ENCODE measurements around the gene AADACL3. TPM values are rescaled to one million over a fixed set of nuclear protein-coding genes. Genes with fewer than 3 reads are reported as not detected.

AADACL3 gene
- total RNA-seq, 4 donors from 2014 or later = 0.31 TPM; not detected in 3

- no peak for TF ChIP-seq CTCF (IDR thresholded peaks at IDR 0.05)
- ATAC-seq (ENCODE audit: low FRiP score) (no peak), DNase-seq (ENCODE audit: low spot score) (no peak)
These were observed 47.6 kb downstream of the AADACL3 start for GRCh38 chr1:12763479-12763878.

GRCh38 chr1:12764016-12764415 lies 48.1 kb downstream of the AADACL3 start:
- DNase-seq (ENCODE audit: low spot score) = no peak
- ATAC-seq (ENCODE audit: low FRiP score) = no peak
- no peak for TF ChIP-seq CTCF (IDR thresholded peaks at IDR 0.05)

- ATAC-seq (ENCODE audit: low FRiP score) = no peak
- no peak for TF ChIP-seq CTCF (IDR thresholded peaks at IDR 0.05)
- DNase-seq (ENCODE audit: low spot score) = no peak
These were observed 53.1 kb downstream of the AADACL3 start for GRCh38 chr1:12769031-12769430.

- DNase-seq (ENCODE audit: low spot score) = no peak
- no peak for TF ChIP-seq CTCF (IDR thresholded peaks at IDR 0.05)
- no peak for ATAC-seq (ENCODE audit: low FRiP score)
These were observed 54.1 kb downstream of the AADACL3 start for GRCh38 chr1:12769976-12770505.

- DNase-seq (ENCODE audit: low spot score) = no peak
- no peak for ATAC-seq (ENCODE audit: low FRiP score)
- TF ChIP-seq CTCF (IDR thresholded peaks at IDR 0.05) = no peak
These were observed 54.7 kb downstream of the AADACL3 start for GRCh38 chr1:12770620-12771019.

GRCh38 chr1:12771186-12771585 lies 55.3 kb downstream of the AADACL3 start:
- ATAC-seq (ENCODE audit: low FRiP score) (no peak), DNase-seq (ENCODE audit: low spot score) (no peak)
- no peak for TF ChIP-seq CTCF (IDR thresholded peaks at IDR 0.05)

GRCh38 chr1:12772520-12772919 lies 56.6 kb downstream of the AADACL3 start:
- no peak for ATAC-seq (ENCODE audit: low FRiP score)
- no peak for TF ChIP-seq CTCF (IDR thresholded peaks at IDR 0.05)
- no peak for DNase-seq (ENCODE audit: low spot score)

Data from omental fat pad (tissue), 4 donors.